Calu3 (cell line): ENCODE results near the gene SCYGR5. TPM values are rescaled to one million over a fixed set of nuclear protein-coding genes. Genes with fewer than 3 reads are reported as not detected.

ENCODE experiments used
- BruUV-seq: library from RNA; stranded (reverse); fragments of 400-500 nt; replicated peaks from 2 replicates; lab custom pipeline; 2021; lab: Mats Ljungman, UMichigan
- CTCF ChIA-PET: fragments of 300-600 bp; sonication (Branson Sonifier 250); formaldehyde crosslinking; loops from one replicate; lab custom pipeline; 2022; ENCODE audit warnings: antibody characterized with exemption; lab: Charles Lee
- DNase-seq: peaks from one replicate; pipeline ENCODE4 v3.0.0; 2022
- H3K27ac Mint-ChIP-seq: one replicate; pipeline ENCODE4 v1.8.0; 2022; ENCODE audit warnings: mixed read lengths; ENCODE audit not compliant: unreplicated experiment
- H3K27me3 Mint-ChIP-seq: one replicate; pipeline ENCODE4 v1.8.0; 2022; ENCODE audit warnings: mixed read lengths; ENCODE audit not compliant: unreplicated experiment
- H3K36me3 Mint-ChIP-seq: one replicate; pipeline ENCODE4 v1.8.0; 2022; ENCODE audit warnings: mild to moderate bottlenecking, moderate library complexity, mixed read lengths; ENCODE audit not compliant: insufficient read depth, unreplicated experiment
- H3K4me1 Mint-ChIP-seq: one replicate; pipeline ENCODE4 v1.8.0; 2022; ENCODE audit warnings: mild to moderate bottlenecking, low read depth, mixed read lengths; ENCODE audit not compliant: unreplicated experiment
- H3K4me3 Mint-ChIP-seq: one replicate; pipeline ENCODE4 v1.8.0; 2022; ENCODE audit warnings: mild to moderate bottlenecking, low read depth, moderate library complexity, mixed read lengths; ENCODE audit not compliant: unreplicated experiment
- H3K9me3 Mint-ChIP-seq: one replicate; pipeline ENCODE4 v1.8.0; 2022; ENCODE audit warnings: low read depth, mixed read lengths; ENCODE audit not compliant: unreplicated experiment
- intact Hi-C: fragments of 100-400 bp; cut with micrococcal nuclease; formaldehyde crosslinking; loops from one replicate; pipeline ENCODE4 v1.10.0; 2022; ENCODE audit not compliant: unreplicated experiment
- total RNA-seq: library from RNA; stranded (reverse); gene quantifications from 2 replicates; pipeline ENCODE4 v1.2.3, GENCODE V29; 2022
- TF ChIP-seq, protein P1 (sequence below): fragments of 200-600 bp; IDR thresholded peaks from one replicate; pipeline ENCODE4 v1.8.0; 2022; ENCODE audit warnings: antibody characterized with exemption; ENCODE audit not compliant: unreplicated experiment

The SCYGR5 gene
- total RNA-seq, 1 experiment from 2014 or later = not detected

DNA sequence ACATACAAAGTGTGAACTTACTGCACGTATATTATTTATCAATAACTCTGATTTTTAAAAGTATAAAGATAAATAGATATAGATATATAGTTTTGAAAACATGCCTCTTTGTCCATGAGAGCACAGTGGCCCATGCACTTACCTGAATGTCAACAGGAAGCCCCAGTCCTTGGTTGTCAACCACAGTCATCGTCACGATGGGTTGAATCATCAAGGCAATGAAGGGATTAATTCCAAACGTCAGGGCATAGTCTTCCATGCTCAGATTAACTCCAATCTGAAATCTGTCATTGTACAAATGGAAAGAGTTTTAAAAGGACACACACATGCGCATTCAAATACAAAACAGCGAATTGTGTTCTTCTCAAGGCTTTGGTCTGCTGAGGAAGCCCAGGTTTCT, 33.8 kb upstream of the SCYGR5 start:
- TF ChIP-seq, protein P1, sequence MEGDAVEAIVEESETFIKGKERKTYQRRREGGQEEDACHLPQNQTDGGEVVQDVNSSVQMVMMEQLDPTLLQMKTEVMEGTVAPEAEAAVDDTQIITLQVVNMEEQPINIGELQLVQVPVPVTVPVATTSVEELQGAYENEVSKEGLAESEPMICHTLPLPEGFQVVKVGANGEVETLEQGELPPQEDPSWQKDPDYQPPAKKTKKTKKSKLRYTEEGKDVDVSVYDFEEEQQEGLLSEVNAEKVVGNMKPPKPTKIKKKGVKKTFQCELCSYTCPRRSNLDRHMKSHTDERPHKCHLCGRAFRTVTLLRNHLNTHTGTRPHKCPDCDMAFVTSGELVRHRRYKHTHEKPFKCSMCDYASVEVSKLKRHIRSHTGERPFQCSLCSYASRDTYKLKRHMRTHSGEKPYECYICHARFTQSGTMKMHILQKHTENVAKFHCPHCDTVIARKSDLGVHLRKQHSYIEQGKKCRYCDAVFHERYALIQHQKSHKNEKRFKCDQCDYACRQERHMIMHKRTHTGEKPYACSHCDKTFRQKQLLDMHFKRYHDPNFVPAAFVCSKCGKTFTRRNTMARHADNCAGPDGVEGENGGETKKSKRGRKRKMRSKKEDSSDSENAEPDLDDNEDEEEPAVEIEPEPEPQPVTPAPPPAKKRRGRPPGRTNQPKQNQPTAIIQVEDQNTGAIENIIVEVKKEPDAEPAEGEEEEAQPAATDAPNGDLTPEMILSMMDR = no peak
- BruUV-seq = no TSS peak
- intact Hi-C loops = no loop called here
- CTCF ChIA-PET = no interaction called here
- no peak overlapping the region for H3K4me3 Mint-ChIP-seq
- no peaks in the 10 kb centered on the region for H3K4me1 Mint-ChIP-seq
- H3K36me3 Mint-ChIP-seq = no peaks in the 10 kb centered on the region
- H3K27ac Mint-ChIP-seq = no peak overlapping the region
- H3K27me3 Mint-ChIP-seq = no peaks in the 10 kb centered on the region
- no peak for DNase-seq
- H3K9me3 Mint-ChIP-seq = no peaks in the 10 kb centered on the region

DNA sequence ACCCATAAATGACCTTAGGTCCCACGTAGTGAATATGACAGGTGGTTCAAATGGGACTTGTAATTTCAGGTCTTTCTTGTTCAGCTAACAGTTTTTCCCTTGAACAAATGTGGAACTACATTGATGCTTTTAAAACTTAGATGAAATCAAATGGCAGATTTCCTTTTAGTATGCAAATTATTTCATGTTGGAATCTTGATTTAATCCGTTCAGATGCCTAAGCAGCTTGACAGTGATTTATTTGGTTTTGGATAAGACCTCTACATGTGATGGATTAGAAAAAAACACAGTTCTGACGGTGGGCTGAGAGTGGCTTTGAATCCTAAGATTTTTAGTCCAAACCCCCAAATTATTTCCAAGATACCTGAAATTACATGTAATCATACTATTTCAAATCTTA, 32.4 kb upstream of the SCYGR5 start:
- no peaks in the 10 kb centered on the region for H3K27me3 Mint-ChIP-seq
- no peak overlapping the region for H3K4me3 Mint-ChIP-seq
- TF ChIP-seq, protein P1 = no peak
- no peaks in the 10 kb centered on the region for H3K9me3 Mint-ChIP-seq
- CTCF ChIA-PET = no interaction called here
- H3K4me1 Mint-ChIP-seq = no peaks in the 10 kb centered on the region
- H3K27ac Mint-ChIP-seq = no peak overlapping the region
- BruUV-seq = no TSS peak
- no peak for DNase-seq
- intact Hi-C loops = no loop called here
- H3K36me3 Mint-ChIP-seq = no peaks in the 10 kb centered on the region

DNA sequence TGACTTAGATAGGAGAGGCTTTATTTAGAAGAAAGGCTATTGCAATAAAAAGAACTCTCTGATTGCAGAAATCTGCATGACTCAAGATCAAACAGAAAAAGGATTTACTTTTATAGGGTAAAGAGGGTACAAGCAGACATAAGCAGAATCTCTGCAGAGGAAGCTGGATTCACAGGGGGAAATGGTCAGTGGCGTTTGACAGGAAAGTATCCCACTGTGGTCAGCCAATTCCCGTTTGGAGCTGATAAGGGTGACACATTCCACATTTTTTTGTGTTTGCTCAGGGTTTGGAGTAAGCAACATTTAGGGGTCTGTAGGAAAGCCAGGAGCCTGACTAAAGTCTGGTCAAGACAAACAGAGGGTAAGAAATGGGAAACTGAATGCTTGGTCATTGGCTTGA, 23.9 kb upstream of the SCYGR5 start:
- CTCF ChIA-PET = no interaction called here

DNA sequence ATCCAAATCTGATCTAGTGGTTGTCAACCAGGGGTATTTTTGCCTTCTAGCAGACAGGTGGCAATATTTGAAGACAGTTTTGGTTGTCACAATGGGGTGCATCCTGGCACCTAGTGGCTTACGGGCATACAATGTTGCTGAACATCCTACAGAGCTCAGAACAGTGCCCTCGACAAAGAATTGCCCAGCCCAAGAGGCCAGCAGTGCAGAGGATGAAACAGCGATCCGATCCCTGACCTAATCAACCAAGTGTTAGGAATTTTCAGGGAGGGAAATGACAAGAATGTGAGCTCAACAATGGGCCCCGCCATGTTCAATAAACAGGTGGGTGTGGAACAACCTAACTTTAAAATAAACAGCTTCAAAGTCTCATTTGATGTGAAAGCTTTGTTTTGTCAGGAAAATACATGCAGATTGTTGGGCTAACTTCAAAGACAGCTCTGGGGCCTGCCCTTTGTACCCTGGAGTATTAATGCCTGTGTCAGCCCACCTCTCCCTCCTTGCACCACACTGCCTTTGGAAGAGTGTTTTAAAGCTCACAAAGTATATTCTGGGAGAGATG, 22.5 kb upstream of the SCYGR5 start:
- Mint-ChIP-seq H3K27me3 (no peaks in the 10 kb centered on the region), H3K4me3 (no peak overlapping the region), H3K36me3 (no peaks in the 10 kb centered on the region), H3K9me3 (no peaks in the 10 kb centered on the region), H3K4me1 (no peaks in the 10 kb centered on the region), H3K27ac (no peak overlapping the region)
- TF ChIP-seq, protein P1 = no peak
- no TSS peak for BruUV-seq
- CTCF ChIA-PET = interaction anchor here (0.9 to 1.2 kb wide), 2 partner anchors 13 to 14 kb away, joined by 3 read pairs; no protein-coding TSS in a partner anchor
- intact Hi-C loops = no loop called here
- DNase-seq = no peak

More for the DNA sequence above, 23.9 kb upstream of the SCYGR5 start:
- H3K27ac Mint-ChIP-seq = no peak overlapping the region
- TF ChIP-seq, protein P1 = no peak
- H3K36me3 Mint-ChIP-seq = no peaks in the 10 kb centered on the region
- DNase-seq = no peak
- intact Hi-C loops = no loop called here
- no peak overlapping the region for H3K4me3 Mint-ChIP-seq
- no peaks in the 10 kb centered on the region for H3K9me3 Mint-ChIP-seq
- H3K27me3 Mint-ChIP-seq = no peaks in the 10 kb centered on the region
- no TSS peak for BruUV-seq
- no peaks in the 10 kb centered on the region for H3K4me1 Mint-ChIP-seq
